ENCODE results near the gene TRMT2B.
"Not testable (repeated sequence)": the region's sequence is repeated elsewhere in the genome, so short reads cannot be mapped to it uniquely, and the experiment has no call there.

TRMT2B gene

GRCh38 chrX:101009090-101009489 lies 42.8 kb downstream of the TRMT2B start:
- Histone ChIP-seq H3K4me3 (ENCODE audit: insufficient read depth, low read depth, low read length) (no peak overlapping the region), H3K36me3 (ENCODE audit: control insufficient read depth, insufficient read depth, low read length) (no peaks in the 10 kb centered on the region), H3K27me3 (ENCODE audit: control insufficient read depth, insufficient read depth, low read length, poor library complexity, severe bottlenecking) (no peaks in the 10 kb centered on the region), H3K9me3 (ENCODE audit: control insufficient read depth, low read length) (no peaks in the 10 kb centered on the region), H3K27ac (ENCODE audit: insufficient read depth, low read depth, low read length, poor library complexity, severe bottlenecking) (no peak overlapping the region), H3K4me1 (ENCODE audit: control insufficient read depth, insufficient read depth, low read length) (no peaks in the 10 kb centered on the region)

- WGBS, 2 experiments, result 96 to 100% methylated on average over 1 to 2 of the region's 2 CpGs
These were observed 52.5 kb downstream of the TRMT2B start for GRCh38 chrX:100999451-100999850.

GRCh38 chrX:100995469-100995868 lies 56.4 kb downstream of the TRMT2B start:
- Histone ChIP-seq H3K4me1 (ENCODE audit: control insufficient read depth, insufficient read depth, low read length) (no peaks in the 10 kb centered on the region), H3K27ac (ENCODE audit: insufficient read depth, low read depth, low read length, poor library complexity, severe bottlenecking) (no peak overlapping the region), H3K36me3 (ENCODE audit: control insufficient read depth, insufficient read depth, low read length) (no peaks in the 10 kb centered on the region), H3K27me3 (ENCODE audit: control insufficient read depth, insufficient read depth, low read length, poor library complexity, severe bottlenecking) (no peaks in the 10 kb centered on the region), H3K4me3 (ENCODE audit: insufficient read depth, low read depth, low read length) (no peak overlapping the region), H3K9me3 (ENCODE audit: control insufficient read depth, low read length) (no peaks in the 10 kb centered on the region)
- 87 to 92% methylated on average over 4 to 5 of the region's 5 CpGs for WGBS, 2 experiments

More at GRCh38 chrX:100999451-100999850, 52.5 kb downstream of the TRMT2B start:
- Histone ChIP-seq H3K4me1 (ENCODE audit: control insufficient read depth, insufficient read depth, low read length) (no peaks in the 10 kb centered on the region), H3K27me3 (ENCODE audit: control insufficient read depth, insufficient read depth, low read length, poor library complexity, severe bottlenecking) (no peaks in the 10 kb centered on the region), H3K4me3 (ENCODE audit: insufficient read depth, low read depth, low read length) (no peak overlapping the region), H3K27ac (ENCODE audit: insufficient read depth, low read depth, low read length, poor library complexity, severe bottlenecking) (no peak overlapping the region), H3K36me3 (ENCODE audit: control insufficient read depth, insufficient read depth, low read length) (no peaks in the 10 kb centered on the region), H3K9me3 (ENCODE audit: control insufficient read depth, low read length) (no peaks in the 10 kb centered on the region)

GRCh38 chrX:100994352-100995281 lies 57.3 kb downstream of the TRMT2B start:
- Histone ChIP-seq H3K4me1 (ENCODE audit: control insufficient read depth, insufficient read depth, low read length) (no peaks in the 10 kb centered on the region), H3K36me3 (ENCODE audit: control insufficient read depth, insufficient read depth, low read length) (no peaks in the 10 kb centered on the region), H3K4me3 (ENCODE audit: insufficient read depth, low read depth, low read length) (no peak overlapping the region), H3K9me3 (ENCODE audit: control insufficient read depth, low read length) (no peaks in the 10 kb centered on the region), H3K27ac (ENCODE audit: insufficient read depth, low read depth, low read length, poor library complexity, severe bottlenecking) (no peak overlapping the region), H3K27me3 (ENCODE audit: control insufficient read depth, insufficient read depth, low read length, poor library complexity, severe bottlenecking) (no peaks in the 10 kb centered on the region)
- WGBS, 2 experiments, result 86 to 88% methylated on average over 5 of the region's 5 CpGs

- H3K36me3 ChIP-seq (ENCODE audit: control insufficient read depth, insufficient read depth, low read length), result no peaks in the 10 kb centered on the region
- H3K4me3 ChIP-seq (ENCODE audit: insufficient read depth, low read depth, low read length), result no peak overlapping the region
- H3K27ac ChIP-seq (ENCODE audit: insufficient read depth, low read depth, low read length, poor library complexity, severe bottlenecking), result no peak overlapping the region
- no peaks in the 10 kb centered on the region for H3K27me3 ChIP-seq (ENCODE audit: control insufficient read depth, insufficient read depth, low read length, poor library complexity, severe bottlenecking)
- 87 to 89% methylated on average over 1 to 2 of the region's 2 CpGs for WGBS, 2 experiments
- H3K4me1 ChIP-seq (ENCODE audit: control insufficient read depth, insufficient read depth, low read length), result no peaks in the 10 kb centered on the region
- H3K9me3 ChIP-seq (ENCODE audit: control insufficient read depth, low read length), result no peaks in the 10 kb centered on the region
These were observed 61.8 kb downstream of the TRMT2B start for GRCh38 chrX:100990139-100990538.

- Histone ChIP-seq H3K27me3 (ENCODE audit: control insufficient read depth, insufficient read depth, low read length, poor library complexity, severe bottlenecking) (no peaks in the 10 kb centered on the region), H3K27ac (ENCODE audit: insufficient read depth, low read depth, low read length, poor library complexity, severe bottlenecking) (no peak overlapping the region), H3K4me3 (ENCODE audit: insufficient read depth, low read depth, low read length) (no peak overlapping the region), H3K36me3 (ENCODE audit: control insufficient read depth, insufficient read depth, low read length) (no peaks in the 10 kb centered on the region), H3K9me3 (ENCODE audit: control insufficient read depth, low read length) (no peaks in the 10 kb centered on the region), H3K4me1 (ENCODE audit: control insufficient read depth, insufficient read depth, low read length) (no peaks in the 10 kb centered on the region)
These were observed 67.1 kb downstream of the TRMT2B start for GRCh38 chrX:100984818-100985217.

- not testable (repeated sequence) for H3K27ac ChIP-seq (ENCODE audit: insufficient read depth, low read depth, low read length, poor library complexity, severe bottlenecking); H3K9me3 ChIP-seq (ENCODE audit: control insufficient read depth, low read length); H3K4me1 ChIP-seq (ENCODE audit: control insufficient read depth, insufficient read depth, low read length); H3K27me3 ChIP-seq (ENCODE audit: control insufficient read depth, insufficient read depth, low read length, poor library complexity, severe bottlenecking); H3K4me3 ChIP-seq (ENCODE audit: insufficient read depth, low read depth, low read length); H3K36me3 ChIP-seq (ENCODE audit: control insufficient read depth, insufficient read depth, low read length)
- 90 to 100% methylated on average over 1 of the region's 1 CpG for WGBS, 2 experiments
These were observed 70.4 kb downstream of the TRMT2B start for GRCh38 chrX:100981498-100981845.

GRCh38 chrX:100980608-100981497 lies 71.1 kb downstream of the TRMT2B start:
- H3K27ac ChIP-seq (ENCODE audit: insufficient read depth, low read depth, low read length, poor library complexity, severe bottlenecking), result no peak overlapping the region
- H3K27me3 ChIP-seq (ENCODE audit: control insufficient read depth, insufficient read depth, low read length, poor library complexity, severe bottlenecking), result no peaks in the 10 kb centered on the region
- no peaks in the 10 kb centered on the region for H3K9me3 ChIP-seq (ENCODE audit: control insufficient read depth, low read length)
- WGBS, 2 experiments, result 95 to 98% methylated on average over 6 of the region's 6 CpGs
- no peaks in the 10 kb centered on the region for H3K4me1 ChIP-seq (ENCODE audit: control insufficient read depth, insufficient read depth, low read length)
- no peaks in the 10 kb centered on the region for H3K36me3 ChIP-seq (ENCODE audit: control insufficient read depth, insufficient read depth, low read length)
- H3K4me3 ChIP-seq (ENCODE audit: insufficient read depth, low read depth, low read length), result no peak overlapping the region

GRCh38 chrX:100979881-100980607 lies 71.9 kb downstream of the TRMT2B start:
- H3K4me3 ChIP-seq (ENCODE audit: insufficient read depth, low read depth, low read length), result no peak overlapping the region
- H3K27me3 ChIP-seq (ENCODE audit: control insufficient read depth, insufficient read depth, low read length, poor library complexity, severe bottlenecking), result no peaks in the 10 kb centered on the region
- H3K27ac ChIP-seq (ENCODE audit: insufficient read depth, low read depth, low read length, poor library complexity, severe bottlenecking), result no peak overlapping the region
- no peaks in the 10 kb centered on the region for H3K36me3 ChIP-seq (ENCODE audit: control insufficient read depth, insufficient read depth, low read length)
- H3K9me3 ChIP-seq (ENCODE audit: control insufficient read depth, low read length), result no peaks in the 10 kb centered on the region
- no peaks in the 10 kb centered on the region for H3K4me1 ChIP-seq (ENCODE audit: control insufficient read depth, insufficient read depth, low read length)
- 87 to 100% methylated on average over 2 to 3 of the region's 3 CpGs for WGBS, 2 experiments

- no peaks in the 10 kb centered on the region for H3K9me3 ChIP-seq (ENCODE audit: control insufficient read depth, low read length)
- H3K4me3 ChIP-seq (ENCODE audit: insufficient read depth, low read depth, low read length), result no peak overlapping the region
- no peak overlapping the region for H3K27ac ChIP-seq (ENCODE audit: insufficient read depth, low read depth, low read length, poor library complexity, severe bottlenecking)
- H3K36me3 ChIP-seq (ENCODE audit: control insufficient read depth, insufficient read depth, low read length), result no peaks in the 10 kb centered on the region
- H3K27me3 ChIP-seq (ENCODE audit: control insufficient read depth, insufficient read depth, low read length, poor library complexity, severe bottlenecking), result no peaks in the 10 kb centered on the region
- WGBS, 2 experiments, result 91 to 100% methylated on average over 1 of the region's 1 CpG
- H3K4me1 ChIP-seq (ENCODE audit: control insufficient read depth, insufficient read depth, low read length), result no peaks in the 10 kb centered on the region
These were observed 75.7 kb downstream of the TRMT2B start for GRCh38 chrX:100976211-100976610.
